Esophagus mucosa (tissue), 1 donor: ENCODE results near the gene STRN3. TPM values are rescaled to one million over a fixed set of nuclear protein-coding genes. Genes with fewer than 3 reads are reported as not detected.
"Not testable (repeated sequence)": the region's sequence is repeated elsewhere in the genome, so short reads cannot be mapped to it uniquely, and the experiment has no call there.

Experiments
- ATAC-seq: fragments of 200-7000 bp; cut with Tn5 transposase; one replicate; pipeline ENCODE4 v1.9.1; 2020
- total RNA-seq: library from RNA; stranded (reverse); gene quantifications from one replicate; pipeline ENCODE4 v1.2.4, GENCODE V29; 2023
- donor health status: DM: yes; HTN: yes; CAD: no.

STRN3 gene
- total RNA-seq, 1 donor from 2014 or later: 24.5 TPM

- not testable (repeated sequence) for ATAC-seq
Measured at GRCh38 chr14:30969796-30970195, 56.4 kb downstream of the STRN3 start.

DNA sequence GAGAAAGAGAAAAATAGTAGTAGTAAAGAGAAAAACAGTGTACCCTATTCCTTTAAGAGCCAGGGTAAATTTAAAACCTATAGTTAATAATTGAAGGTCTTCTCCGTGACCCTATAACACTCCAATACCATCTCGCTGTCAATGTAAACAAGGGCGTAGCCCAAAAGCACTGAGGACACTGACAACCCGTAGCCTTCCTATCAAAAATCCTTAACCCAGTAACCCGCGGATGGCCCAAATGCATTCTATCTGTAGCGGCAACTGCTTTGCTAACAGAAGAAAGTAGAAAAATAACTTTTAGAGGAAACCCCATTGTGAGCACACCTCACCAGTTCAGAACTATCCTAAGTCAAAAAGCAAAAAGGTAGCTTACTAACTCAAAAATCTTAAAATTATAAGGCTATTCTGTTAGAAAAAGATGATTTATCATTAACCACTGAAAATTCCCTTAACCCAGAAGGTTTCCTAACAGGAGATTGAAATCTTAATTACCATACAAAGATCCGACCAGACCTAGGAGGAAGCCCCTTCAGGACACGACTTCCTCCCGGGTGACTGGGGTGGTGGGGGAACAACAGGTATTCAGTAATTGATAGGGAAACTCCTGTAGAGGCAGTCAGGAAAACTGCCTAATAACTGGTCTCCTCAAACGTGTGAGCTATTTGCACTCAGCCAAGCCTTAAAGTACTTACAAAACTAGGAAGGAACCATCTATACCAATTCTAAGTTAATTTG is 58.6 kb downstream of the STRN3 start:
- not testable (repeated sequence) for ATAC-seq

- ATAC-seq: no peak
Measured at GRCh38 chr14:30966415-30967363, 59.5 kb downstream of the STRN3 start.

GRCh38 chr14:30965861-30966260 is 60.3 kb downstream of the STRN3 start:
- peak; percentile 60 for ATAC-seq

GRCh38 chr14:30962537-30962936 is 63.6 kb downstream of the STRN3 start:
- ATAC-seq: not testable (repeated sequence)

- ATAC-seq: no peak
Measured at GRCh38 chr14:30961330-30961729, 64.8 kb downstream of the STRN3 start.

DNA sequence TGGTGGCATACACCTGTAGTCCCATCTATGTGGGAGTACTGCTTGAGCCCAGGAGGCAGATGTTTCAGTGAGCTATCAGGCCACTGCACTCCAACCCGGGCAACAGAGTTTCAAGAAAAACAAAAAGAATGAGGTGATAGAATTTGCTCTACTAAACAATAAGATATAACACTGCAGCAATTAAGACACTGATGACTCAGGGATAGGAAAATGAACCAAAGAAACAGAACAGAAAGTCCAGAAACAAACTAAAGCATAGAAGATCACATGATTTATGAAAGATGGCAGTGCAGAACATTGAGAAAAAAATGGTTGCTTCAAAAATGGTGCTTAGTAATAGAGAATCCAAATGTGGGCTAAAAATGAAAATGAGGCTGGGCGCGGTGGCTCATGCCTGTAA is 66.0 kb downstream of the STRN3 start:
- no peak for ATAC-seq

DNA sequence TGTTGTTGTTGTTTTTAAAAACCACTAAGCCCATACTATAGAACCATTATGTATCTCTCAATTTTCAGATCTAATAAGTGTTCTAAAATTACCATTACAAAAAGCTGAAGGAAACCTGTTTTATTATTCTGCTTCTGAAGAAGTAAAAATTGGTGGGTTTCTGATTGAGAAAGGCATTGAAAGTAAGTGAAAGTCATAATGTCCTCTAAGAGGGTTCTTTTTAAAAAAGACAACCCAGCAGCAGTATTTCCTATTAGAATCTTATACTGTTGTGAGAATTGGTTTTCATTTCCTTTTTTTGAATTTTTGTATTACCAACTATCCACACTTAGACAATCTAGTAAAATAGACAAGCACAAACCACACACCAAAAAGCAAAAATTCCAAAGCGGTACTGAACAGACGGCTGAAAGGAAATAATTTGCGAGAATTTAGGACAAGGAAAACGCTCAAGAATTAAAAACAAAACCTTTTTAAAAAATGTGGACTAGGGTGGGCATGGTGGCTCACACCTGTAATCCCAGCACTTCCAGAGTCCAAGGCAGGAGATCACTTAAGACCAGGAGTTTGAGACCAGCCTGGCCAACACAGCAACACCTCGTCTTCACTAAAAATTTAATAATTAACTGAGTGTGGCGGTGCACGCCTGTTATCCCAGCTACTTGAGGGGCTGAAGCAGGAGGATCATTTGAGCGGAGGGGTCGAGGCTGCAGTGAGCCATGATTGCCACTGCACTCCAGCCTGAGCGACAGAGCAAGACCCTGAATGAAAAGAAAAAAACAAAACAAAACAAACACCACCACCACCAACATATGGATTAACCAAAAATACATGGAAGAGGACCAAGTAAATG is 67.4 kb downstream of the STRN3 start:
- ATAC-seq: no peak

- no peak for ATAC-seq
Measured at GRCh38 chr14:30957813-30958370, 68.3 kb downstream of the STRN3 start.

- no peak for ATAC-seq
Measured at GRCh38 chr14:30949651-30950050, 76.5 kb downstream of the STRN3 start.

DNA sequence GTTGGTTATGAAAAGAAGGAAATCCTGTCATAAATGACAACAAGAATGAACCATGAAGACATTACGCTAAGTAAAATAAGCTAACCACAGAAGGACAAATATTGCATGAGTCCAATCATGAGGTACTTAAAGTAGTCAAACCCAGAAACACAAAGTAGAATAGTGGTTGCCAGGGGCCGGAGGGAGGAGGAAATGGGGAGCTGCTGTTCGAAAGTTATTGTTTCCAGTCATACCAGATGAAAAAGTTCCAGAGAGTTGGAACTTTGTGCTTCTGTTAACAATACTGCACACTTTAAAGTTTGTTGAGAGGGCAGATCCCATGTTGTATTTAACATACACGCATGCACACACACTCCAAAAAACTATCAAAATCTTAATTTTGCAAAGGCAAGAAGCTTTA is 82.5 kb downstream of the STRN3 start:
- ATAC-seq: no peak

DNA sequence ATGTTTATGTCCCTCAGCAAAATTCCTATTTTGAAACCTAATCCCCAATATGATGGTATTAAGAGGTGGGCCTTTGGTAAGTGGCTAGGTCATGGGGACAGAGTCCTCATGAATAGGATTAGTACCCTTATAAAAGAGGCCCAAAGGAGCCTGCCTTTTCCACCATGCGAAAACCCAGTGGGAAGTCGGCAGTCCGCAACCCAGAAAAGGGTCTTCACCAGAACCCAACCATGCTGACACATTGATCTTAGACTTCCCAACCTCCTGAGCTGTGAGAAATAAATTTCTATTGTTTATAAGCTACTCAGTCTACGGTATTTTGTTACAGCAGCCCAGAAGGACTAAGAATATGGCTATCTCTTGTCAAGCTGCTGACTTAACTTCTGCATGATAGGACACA is 85.3 kb downstream of the STRN3 start:
- ATAC-seq: no peak

- ATAC-seq: no peak
Measured at GRCh38 chr14:30938617-30939016, 87.6 kb downstream of the STRN3 start.

DNA sequence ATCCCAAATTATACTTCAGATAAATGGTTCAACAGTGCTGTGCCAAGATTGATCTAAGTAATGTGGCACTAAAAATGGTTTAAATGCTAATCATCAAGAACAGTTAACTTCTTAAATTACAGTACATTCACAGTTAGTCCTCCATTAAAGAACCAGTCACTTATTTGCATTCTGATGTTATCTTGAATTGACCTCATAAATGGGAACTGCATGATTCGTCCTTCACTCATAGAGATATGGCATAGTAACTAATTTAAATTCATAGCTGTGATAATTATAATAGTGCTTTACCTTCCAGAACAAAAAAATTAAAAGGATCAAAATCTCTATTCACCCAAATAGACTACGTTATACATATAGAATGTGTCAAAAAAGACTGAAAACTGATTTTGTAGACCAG is 90.7 kb downstream of the STRN3 start:
- no peak for ATAC-seq

DNA sequence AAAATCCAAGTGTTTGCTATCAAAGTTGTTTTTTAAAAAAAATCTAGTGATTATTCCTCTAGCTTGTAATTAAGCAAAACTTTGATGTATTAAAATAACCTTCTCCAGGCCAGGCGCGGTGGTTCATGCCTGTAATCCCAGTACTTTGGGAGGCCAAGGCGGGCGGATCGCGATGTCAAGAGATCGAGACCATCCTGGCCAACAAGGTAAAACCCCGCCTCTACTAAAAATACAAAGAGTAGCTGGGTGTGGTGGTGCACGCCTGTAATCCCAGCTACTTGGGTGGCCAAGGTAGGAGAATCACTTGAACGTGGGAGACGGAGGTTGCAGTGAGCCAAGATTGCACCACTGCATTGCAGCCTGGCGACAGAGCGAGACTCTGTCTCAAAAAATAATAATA is 92.2 kb downstream of the STRN3 start:
- ATAC-seq: not testable (repeated sequence)

DNA sequence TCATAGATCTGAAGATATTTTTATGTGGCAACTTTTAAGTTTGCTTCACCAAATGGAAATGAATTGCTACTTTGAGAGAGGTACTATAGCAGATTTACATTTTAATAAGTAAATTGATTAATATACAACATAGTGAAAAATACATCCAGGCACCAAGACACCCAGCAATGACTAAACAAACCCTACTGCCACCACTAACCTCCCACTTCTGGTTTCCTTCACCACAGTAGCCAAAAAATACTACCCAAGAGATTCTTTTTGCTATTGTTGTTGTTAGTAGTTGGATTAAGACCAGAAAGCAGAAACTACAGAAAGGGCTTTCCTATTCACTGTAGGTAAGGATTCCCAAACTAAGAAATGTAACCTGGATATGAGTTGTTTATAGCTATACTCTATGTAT is 97.7 kb downstream of the STRN3 start:
- ATAC-seq: no peak

DNA sequence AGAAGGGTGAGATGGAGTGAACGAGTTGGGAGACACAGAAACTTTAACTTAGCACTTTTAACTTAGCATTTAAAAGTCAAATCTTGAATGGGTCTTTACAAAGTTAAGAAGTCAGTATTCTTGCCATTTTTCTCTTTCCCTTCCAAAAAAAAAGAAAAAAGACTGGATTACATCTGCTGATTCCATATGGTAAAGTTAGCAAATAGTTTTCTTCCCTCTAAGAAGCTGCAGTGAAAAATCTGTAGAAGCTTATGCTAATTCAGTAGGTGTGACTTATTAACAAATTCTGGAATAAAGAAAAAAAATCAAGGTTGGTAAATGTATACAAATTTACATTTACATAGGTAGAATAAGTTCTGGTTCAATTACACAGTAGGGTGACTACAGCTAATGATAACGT is 100.9 kb downstream of the STRN3 start:
- ATAC-seq: no peak

DNA sequence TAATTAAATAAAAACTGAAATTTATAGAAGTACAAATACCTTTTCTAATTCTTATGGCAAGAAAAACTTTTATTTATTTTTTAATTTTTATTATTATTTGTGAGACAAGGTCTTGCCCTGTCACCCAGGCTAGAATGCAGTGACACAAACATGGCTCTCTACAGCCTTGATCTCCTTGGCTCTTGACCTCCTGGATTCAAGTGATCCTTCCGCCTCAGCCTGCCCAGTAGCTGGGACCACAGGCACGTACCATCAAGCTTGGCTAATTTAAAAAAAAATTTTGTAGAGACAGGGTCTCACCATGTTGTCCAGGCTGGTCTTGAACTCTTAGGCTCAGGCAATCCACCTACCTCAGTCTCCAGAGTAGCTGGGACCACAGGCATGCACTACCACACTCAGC is 104.4 kb downstream of the STRN3 start:
- no peak for ATAC-seq

DNA sequence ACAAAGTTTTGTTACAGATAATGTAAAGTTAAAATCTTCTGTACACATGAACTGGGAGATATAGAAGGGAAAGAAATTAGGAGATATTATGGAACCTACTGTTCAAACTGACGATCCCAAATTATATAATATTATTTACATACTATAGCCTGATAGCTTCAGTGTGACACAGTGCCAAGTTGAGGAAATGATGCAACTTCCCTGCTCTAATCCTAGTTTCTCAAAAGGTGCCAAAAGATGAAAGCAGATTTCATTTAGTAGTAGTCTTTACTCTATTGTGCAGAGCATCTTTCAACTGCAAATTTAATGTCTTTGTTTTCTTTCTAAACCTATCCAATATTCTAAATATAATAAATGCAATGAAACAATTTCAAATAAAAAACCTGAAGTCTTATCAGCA is 104.9 kb downstream of the STRN3 start:
- ATAC-seq: peak; percentile 52

- no peak for ATAC-seq
Measured at GRCh38 chr14:30915596-30915995, 110.6 kb downstream of the STRN3 start.

DNA sequence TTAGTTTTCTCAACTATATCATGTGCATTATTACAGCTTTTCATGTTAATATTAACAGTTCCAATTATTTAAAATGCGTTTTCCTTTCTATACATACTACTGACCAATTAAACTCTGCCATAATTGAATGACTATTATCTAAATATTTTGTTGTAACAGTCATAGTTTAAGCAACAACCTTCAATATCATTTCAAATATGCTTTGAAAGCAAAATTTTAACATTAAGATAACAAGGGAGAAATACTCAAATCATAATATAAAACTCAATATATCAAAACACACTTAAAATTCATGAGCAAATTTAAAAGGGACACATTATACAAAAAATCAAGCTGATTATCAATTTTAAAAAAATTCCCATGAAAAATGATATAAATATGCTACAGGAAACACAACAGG is 111.4 kb downstream of the STRN3 start:
- ATAC-seq: no peak

GRCh38 chr14:30908826-30909225 is 117.4 kb downstream of the STRN3 start:
- ATAC-seq: no peak

DNA sequence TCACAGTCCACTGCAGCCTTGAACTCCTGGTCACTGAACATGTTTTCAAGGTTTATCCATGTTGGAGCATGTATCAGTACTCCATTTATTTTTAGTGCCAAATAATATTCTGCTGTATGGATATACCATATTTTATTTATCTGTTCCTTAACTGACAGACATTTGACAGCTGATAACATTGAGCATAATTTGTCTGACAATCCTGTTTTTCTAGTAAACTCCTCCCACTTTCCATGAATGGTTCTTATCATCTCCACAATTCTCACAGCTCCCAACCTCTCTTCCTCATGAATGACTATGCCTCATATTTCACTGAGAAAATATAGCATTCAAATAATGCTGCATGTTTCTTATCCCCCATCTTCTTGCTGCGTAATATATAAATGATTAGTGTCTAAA is 118.5 kb downstream of the STRN3 start:
- no peak for ATAC-seq
